CD14-positive monocyte (primary cell): ENCODE data around the gene CCL20. TPM values are rescaled to one million over a fixed set of nuclear protein-coding genes. Genes with fewer than 3 reads are reported as not detected.

ENCODE experiments used
- DNase-seq, 3 donors: peaks; one replicate each; pipeline ENCODE4 v3.0.0-alpha.2; 2011 to 2022
- H2AFZ ChIP-seq: 2 replicates; pipeline ENCODE4 v1.6.0; 2012; ENCODE audit warnings: mild to moderate bottlenecking, low read depth, low read length, inconsistent platforms; ENCODE audit not compliant: insufficient read depth, poor library complexity, severe bottlenecking
- H3K27ac ChIP-seq, 2 donors: 1 replicate in 1 of 2; 2 replicates in 1 of 2; pipeline ENCODE4 v1.5.1; 2012 to 2013; ENCODE audit warnings: low read length in 2 of 2, control low read depth in 1 of 2, inconsistent platforms in 1 of 2, low read depth in 1 of 2, mild to moderate bottlenecking in 1 of 2
- H3K27me3 ChIP-seq, 2 donors: one replicate each; pipeline versions ENCODE4 v1.6.0 to v1.6.1; 2011 to 2013; ENCODE audit warnings: low read length in 2 of 2; ENCODE audit not compliant: control insufficient read depth in 2 of 2, insufficient read depth in 2 of 2
- H3K36me3 ChIP-seq, 2 donors: replicated peaks in 1 of 2; 1 replicate in 1 of 2; 2 replicates in 1 of 2; pipeline versions ENCODE4 v1.5.1 to v1.6.1; 2012 to 2013; ENCODE audit warnings: low read length in 2 of 2, control low read depth in 1 of 2, inconsistent platforms in 1 of 2, mild to moderate bottlenecking in 1 of 2; ENCODE audit not compliant: insufficient read depth in 2 of 2, control insufficient read depth in 1 of 2
- H3K4me1 ChIP-seq, 2 donors: 1 replicate in 1 of 2; 2 replicates in 1 of 2; pipeline versions ENCODE4 v1.5.1 to v1.6.1; 2012 to 2013; ENCODE audit warnings: low read length in 2 of 2, control low read depth in 1 of 2, inconsistent platforms in 1 of 2, mild to moderate bottlenecking in 1 of 2, moderate library complexity in 1 of 2; ENCODE audit not compliant: insufficient read depth in 2 of 2, control insufficient read depth in 1 of 2
- H3K4me2 ChIP-seq: replicated peaks from 2 replicates; pipeline ENCODE3; 2012; ENCODE audit warnings: low read length, moderate library complexity, mild to moderate bottlenecking; ENCODE audit not compliant: poor library complexity, severe bottlenecking; ENCODE audit errors: extremely low read depth
- H3K4me3 ChIP-seq, 3 experiments: fragments of 200-600 bp in 1 of 3; sonication (generic) in 1 of 3; replicated peaks in 1 of 3; 1 replicate in 2 of 3; 2 replicates in 1 of 3; pipeline ENCODE4 v1.5.1; 2011 to 2013; ENCODE audit warnings: low read length in 3 of 3, mild to moderate bottlenecking in 3 of 3, control low read depth in 2 of 3, low read depth in 2 of 3, inconsistent platforms in 1 of 3, moderate library complexity in 1 of 3
- H3K79me2 ChIP-seq: 2 replicates; pipeline ENCODE4 v1.6.0; 2012; ENCODE audit warnings: mild to moderate bottlenecking, control low read depth, inconsistent platforms, low read length, moderate library complexity; ENCODE audit not compliant: insufficient read depth
- H3K9ac ChIP-seq: 2 replicates; pipeline ENCODE4 v1.6.0; 2017; ENCODE audit warnings: low read length, mild to moderate bottlenecking; ENCODE audit not compliant: insufficient read depth, poor library complexity, severe bottlenecking
- H3K9me3 ChIP-seq, 2 donors: replicated peaks in 1 of 2; 1 replicate in 1 of 2; 2 replicates in 1 of 2; pipeline versions ENCODE4 v1.5.1 to v1.6.1; 2012 to 2013; ENCODE audit warnings: low read length in 2 of 2, control low read depth in 1 of 2; ENCODE audit not compliant: control insufficient read depth in 1 of 2, insufficient read depth in 1 of 2
- H4K20me1 ChIP-seq: 2 replicates; pipeline ENCODE4 v1.6.0; 2012; ENCODE audit warnings: mild to moderate bottlenecking, low read length, control low read depth, moderate library complexity; ENCODE audit not compliant: insufficient read depth
- H3K27ac Mint-ChIP-seq, 7 donors: one replicate each; pipeline ENCODE4 v1.8.0; 2020; ENCODE audit warnings: mild to moderate bottlenecking in 7 of 7, mixed read lengths in 7 of 7, moderate library complexity in 6 of 7, inconsistent platforms in 2 of 7
- H3K27me3 Mint-ChIP-seq, 3 donors: one replicate each; pipeline ENCODE4 v1.8.0; 2021 to 2022; ENCODE audit warnings: low read depth in 3 of 3, mild to moderate bottlenecking in 3 of 3, mixed read lengths in 3 of 3, moderate library complexity in 3 of 3, inconsistent platforms in 1 of 3
- H3K36me3 Mint-ChIP-seq, 2 donors: one replicate each; pipeline ENCODE4 v1.8.0; 2020; ENCODE audit warnings: mixed read lengths in 2 of 2, inconsistent platforms in 1 of 2, mild to moderate bottlenecking in 1 of 2
- H3K4me1 Mint-ChIP-seq: one replicate; pipeline ENCODE4 v1.8.0; 2020; ENCODE audit warnings: mild to moderate bottlenecking, mixed read lengths
- H3K4me3 Mint-ChIP-seq, 2 donors: one replicate each; pipeline ENCODE4 v1.8.0; 2020; ENCODE audit warnings: mild to moderate bottlenecking in 2 of 2, mixed read lengths in 2 of 2, moderate library complexity in 1 of 2
- H3K9me3 Mint-ChIP-seq, 7 donors: one replicate each; pipeline ENCODE4 v1.8.0; 2020 to 2022; ENCODE audit warnings: mixed read lengths in 7 of 7, mild to moderate bottlenecking in 6 of 7, moderate library complexity in 6 of 7, inconsistent platforms in 2 of 7
- WGBS: methylation state at CpG from one replicate; pipeline ENCODE4 v1.1.5; 2013; ENCODE audit warnings: missing lambda C conversion rate; ENCODE audit not compliant: insufficient coverage; 5-methylcytosine and 5-hydroxymethylcytosine counted together
- intact Hi-C, 2 donors: fragments of 100-400 bp; cut with micrococcal nuclease; formaldehyde crosslinking; loops; one replicate each; pipeline versions ENCODE4 v1.15.0 to v1.15.1; 2023
- polyA plus RNA-seq, 3 donors: library from polyadenylated mRNA; depleted of rRNA in 1 of 3; unstranded in 2 of 3; stranded (reverse) in 1 of 3; fragments of 300-500 nt in 2 of 3; fragments of >200 nt in 1 of 3; fragmentation: Illumina TruSeq in 2 of 3; gene quantifications; 1 replicate in 2 of 3; 2 replicates in 1 of 3; pipeline ENCODE4 v1.2.3, GENCODE V29; 2012 to 2021
- TF ChIP-seq, protein P1 (sequence below): fragments of 200-600 bp; IDR thresholded peaks from one replicate; pipeline ENCODE4 v1.8.0; 2022; ENCODE audit warnings: antibody characterized with exemption, mild to moderate bottlenecking

The CCL20 gene
- polyA plus RNA-seq, 3 donors, result 0.47 to 6.2 TPM; not detected in 1

DNA sequence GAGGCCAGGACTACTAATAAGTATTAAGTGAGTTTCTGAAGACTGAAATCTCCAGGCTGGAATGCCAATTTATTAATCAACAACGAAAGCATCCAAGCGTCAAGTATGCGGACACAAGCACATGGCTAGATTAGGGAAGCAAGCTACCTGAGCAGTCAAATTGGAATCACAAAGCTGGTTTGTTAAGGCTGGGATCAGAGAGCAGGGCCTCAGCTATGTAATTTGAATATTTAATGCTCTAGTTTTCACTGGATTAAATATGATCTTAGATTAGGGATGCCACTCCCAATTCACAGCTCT, 5.7 kb downstream of the CCL20 start:
- peaks cover 39 to 43% of the 10 kb centered on the region in 2 donors for H3K4me1 ChIP-seq
- H2AFZ ChIP-seq, result no peak overlapping the region
- no peaks in the 10 kb centered on the region for H3K27me3 ChIP-seq
- Mint-ChIP-seq H3K27me3 (peaks cover 0 to 2% (median 2%) of the 10 kb centered on the region in 3 donors), H3K27ac (peak overlapping the region; percentile 96 to 99 (median 98)), H3K9me3 (peaks cover 0 to 5% (median 0%) of the 10 kb centered on the region in 7 donors), H3K4me3 (peak overlapping the region in 1 of 2 donors; percentile 80), H3K4me1 (peaks cover 43% of the 10 kb centered on the region), H3K36me3 (peaks cover 0 to 6% of the 10 kb centered on the region in 2 donors)
- H4K20me1 ChIP-seq, result no peaks in the 10 kb centered on the region
- peak overlapping the region; percentile 74 to 95 for H3K27ac ChIP-seq
- peak overlapping the region in 1 of 3 experiments; percentile 42 for H3K4me3 ChIP-seq
- H3K9ac ChIP-seq, result peak overlapping the region; percentile 30
- no peaks in the 10 kb centered on the region for H3K36me3 ChIP-seq
- no peak for DNase-seq
- peak overlapping the region; percentile 45 for H3K4me2 ChIP-seq
- 95% methylated on average over 3 of the region's 3 CpGs for WGBS
- TF ChIP-seq, protein P1, sequence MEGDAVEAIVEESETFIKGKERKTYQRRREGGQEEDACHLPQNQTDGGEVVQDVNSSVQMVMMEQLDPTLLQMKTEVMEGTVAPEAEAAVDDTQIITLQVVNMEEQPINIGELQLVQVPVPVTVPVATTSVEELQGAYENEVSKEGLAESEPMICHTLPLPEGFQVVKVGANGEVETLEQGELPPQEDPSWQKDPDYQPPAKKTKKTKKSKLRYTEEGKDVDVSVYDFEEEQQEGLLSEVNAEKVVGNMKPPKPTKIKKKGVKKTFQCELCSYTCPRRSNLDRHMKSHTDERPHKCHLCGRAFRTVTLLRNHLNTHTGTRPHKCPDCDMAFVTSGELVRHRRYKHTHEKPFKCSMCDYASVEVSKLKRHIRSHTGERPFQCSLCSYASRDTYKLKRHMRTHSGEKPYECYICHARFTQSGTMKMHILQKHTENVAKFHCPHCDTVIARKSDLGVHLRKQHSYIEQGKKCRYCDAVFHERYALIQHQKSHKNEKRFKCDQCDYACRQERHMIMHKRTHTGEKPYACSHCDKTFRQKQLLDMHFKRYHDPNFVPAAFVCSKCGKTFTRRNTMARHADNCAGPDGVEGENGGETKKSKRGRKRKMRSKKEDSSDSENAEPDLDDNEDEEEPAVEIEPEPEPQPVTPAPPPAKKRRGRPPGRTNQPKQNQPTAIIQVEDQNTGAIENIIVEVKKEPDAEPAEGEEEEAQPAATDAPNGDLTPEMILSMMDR, result no peak
- intact Hi-C loops, result loop anchor here (2.0 to 5.0 kb wide), 3 partner anchors 37 to 449 kb away; no protein-coding TSS in a partner anchor
- no peaks in the 10 kb centered on the region for H3K9me3 ChIP-seq
- no peaks in the 10 kb centered on the region for H3K79me2 ChIP-seq

- Histone ChIP-seq H3K4me1 (peaks cover 33 to 41% of the 10 kb centered on the region in 2 donors), H3K27me3 (no peaks in the 10 kb centered on the region), H3K79me2 (no peaks in the 10 kb centered on the region), H3K9me3 (no peaks in the 10 kb centered on the region), H3K36me3 (no peaks in the 10 kb centered on the region), H2AFZ (no peak overlapping the region), H4K20me1 (no peaks in the 10 kb centered on the region), H3K4me3 (no peak overlapping the region), H3K27ac (no peak overlapping the region), H3K4me2 (no peak overlapping the region), H3K9ac (no peak overlapping the region)
- Mint-ChIP-seq H3K27ac (no peak overlapping the region), H3K4me1 (peaks cover 40% of the 10 kb centered on the region), H3K27me3 (peaks cover 2 to 9% (median 2%) of the 10 kb centered on the region in 3 donors), H3K36me3 (peaks cover 0 to 6% of the 10 kb centered on the region in 2 donors), H3K4me3 (no peak overlapping the region), H3K9me3 (peaks cover 0 to 5% (median 0%) of the 10 kb centered on the region in 7 donors)
- no peak for DNase-seq
- WGBS, result 100% methylated on average over 1 of the region's 4 CpGs
- TF ChIP-seq, protein P1, result no peak
- intact Hi-C loops, result no loop called here
Measured at GRCh38 chr2:227821043-227821942, 7.7 kb downstream of the CCL20 start.
